Epithelial cell of esophagus (primary cell): ENCODE data around the gene KRTAP1-1.
"Not testable (repeated sequence)": the region's sequence is repeated elsewhere in the genome, so short reads cannot be mapped to it uniquely, and the experiment has no call there.

Experiments used
- DNase-seq: peaks from one replicate; pipeline ENCODE4 v3.0.0; 2010; ENCODE audit warnings: low read depth
- H3K4me3 ChIP-seq: 2 replicates; pipeline ENCODE4 v1.5.1; 2011; ENCODE audit warnings: mild to moderate bottlenecking, low read length, control low read depth
- TF ChIP-seq, protein P1 (sequence below): IDR thresholded peaks from 2 replicates; pipeline ENCODE4 v1.5.1; 2011; ENCODE audit warnings: low read depth, mild to moderate bottlenecking, low read length, control low read depth, inconsistent platforms; ENCODE audit not compliant: insufficient read depth; ENCODE audit errors: missing control alignments

The KRTAP1-1 gene

DNA sequence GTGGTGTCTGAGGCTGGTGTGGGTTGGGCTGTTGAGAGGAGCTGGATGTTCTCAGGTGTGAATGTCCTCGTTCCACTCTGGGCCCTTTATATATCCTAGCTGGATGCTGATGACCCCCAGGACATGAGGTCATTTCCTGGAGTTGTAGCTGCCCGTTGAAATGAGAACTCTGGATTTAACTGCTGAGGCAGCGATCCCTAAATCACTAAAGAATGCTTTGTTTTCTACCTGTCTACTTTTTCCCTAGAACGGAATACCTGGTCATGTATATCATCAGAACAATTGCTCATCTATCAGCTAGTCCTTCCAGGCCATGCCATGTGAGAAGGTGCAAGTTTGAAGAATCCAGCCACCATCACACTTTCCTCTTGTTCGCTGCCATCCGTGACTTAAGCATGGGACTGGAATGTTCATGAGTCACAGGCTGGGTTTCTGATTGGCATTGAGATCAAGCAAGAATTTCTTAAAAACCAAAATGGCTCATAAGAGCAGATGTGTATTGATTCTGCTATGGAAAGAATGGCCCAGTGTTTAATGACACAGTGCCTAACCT, 18.9 kb upstream of the KRTAP1-1 start, which contains the start of gene KRTAP2-3:
KRTAP2-3 (minus strand) TSS at position 63 of the 553 bp plus-strand sequence. CDS start 64 bp downstream, outside the sequence.
- TF ChIP-seq, protein P1, sequence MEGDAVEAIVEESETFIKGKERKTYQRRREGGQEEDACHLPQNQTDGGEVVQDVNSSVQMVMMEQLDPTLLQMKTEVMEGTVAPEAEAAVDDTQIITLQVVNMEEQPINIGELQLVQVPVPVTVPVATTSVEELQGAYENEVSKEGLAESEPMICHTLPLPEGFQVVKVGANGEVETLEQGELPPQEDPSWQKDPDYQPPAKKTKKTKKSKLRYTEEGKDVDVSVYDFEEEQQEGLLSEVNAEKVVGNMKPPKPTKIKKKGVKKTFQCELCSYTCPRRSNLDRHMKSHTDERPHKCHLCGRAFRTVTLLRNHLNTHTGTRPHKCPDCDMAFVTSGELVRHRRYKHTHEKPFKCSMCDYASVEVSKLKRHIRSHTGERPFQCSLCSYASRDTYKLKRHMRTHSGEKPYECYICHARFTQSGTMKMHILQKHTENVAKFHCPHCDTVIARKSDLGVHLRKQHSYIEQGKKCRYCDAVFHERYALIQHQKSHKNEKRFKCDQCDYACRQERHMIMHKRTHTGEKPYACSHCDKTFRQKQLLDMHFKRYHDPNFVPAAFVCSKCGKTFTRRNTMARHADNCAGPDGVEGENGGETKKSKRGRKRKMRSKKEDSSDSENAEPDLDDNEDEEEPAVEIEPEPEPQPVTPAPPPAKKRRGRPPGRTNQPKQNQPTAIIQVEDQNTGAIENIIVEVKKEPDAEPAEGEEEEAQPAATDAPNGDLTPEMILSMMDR: no peak
- H3K4me3 ChIP-seq: no peak within 1 kb of the TSS
- peak; percentile 97 for DNase-seq

DNA sequence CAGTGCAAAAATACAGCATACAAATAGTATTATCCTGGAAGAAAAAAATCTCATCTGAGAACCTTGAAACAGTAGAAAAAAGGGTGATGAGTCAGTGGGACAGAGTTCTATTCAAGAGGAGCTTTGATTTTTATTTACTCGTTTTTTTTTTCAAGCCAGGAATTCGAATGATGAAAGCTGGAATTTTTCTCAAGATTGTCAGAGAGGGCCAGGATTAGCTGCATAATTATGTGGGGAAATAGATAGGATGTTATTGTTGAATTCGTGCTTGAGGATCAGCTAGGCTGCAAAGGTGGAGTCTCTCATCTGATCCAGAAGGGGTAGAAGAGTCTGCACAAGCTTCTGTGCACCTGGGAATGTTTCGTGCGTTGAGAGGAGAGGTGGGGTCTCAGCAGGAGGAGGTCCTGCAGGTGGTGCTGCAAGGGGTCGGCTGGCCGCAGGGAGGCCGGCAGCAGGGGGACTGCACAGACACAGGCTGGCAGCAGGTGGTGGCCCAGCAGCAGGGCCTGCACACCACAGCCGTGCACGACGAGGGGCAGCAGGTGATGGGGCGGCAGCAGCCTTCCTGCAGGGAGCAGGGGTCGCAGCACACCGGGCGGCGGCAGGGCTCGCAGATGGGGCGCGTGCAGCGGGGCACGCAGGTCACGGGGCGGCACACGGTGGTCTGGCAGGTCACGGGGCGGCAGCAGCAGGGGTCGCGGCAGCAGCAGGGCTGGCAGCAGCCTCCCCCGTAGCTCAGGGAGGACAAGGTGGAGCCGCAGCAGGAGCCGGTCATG, 18.2 kb upstream of the KRTAP1-1 start:
- DNase-seq: peak; percentile 75
- H3K4me3 ChIP-seq: not testable (repeated sequence)

DNA sequence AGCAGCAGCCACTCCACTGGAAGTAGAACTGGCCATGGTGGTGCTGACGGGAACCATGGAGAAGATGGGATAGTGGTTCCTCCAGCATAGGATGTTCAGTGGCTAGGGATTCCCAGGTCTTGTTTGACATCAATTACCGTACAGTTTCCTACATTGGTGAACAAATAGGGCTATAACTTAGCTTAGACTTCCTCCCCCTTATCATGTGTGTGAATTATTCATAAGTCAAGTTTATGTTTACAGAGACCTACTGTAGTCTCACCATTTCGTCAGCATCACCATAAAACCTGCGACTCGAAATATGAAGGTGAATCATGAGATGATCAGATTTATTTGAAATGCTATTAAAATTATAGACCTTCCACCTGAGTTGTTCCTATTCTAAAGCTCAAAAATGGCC, 17.5 kb upstream of the KRTAP1-1 start:
- TF ChIP-seq, protein P1: no peak
- DNase-seq: peak; percentile 24
- no peak overlapping the region for H3K4me3 ChIP-seq

DNA sequence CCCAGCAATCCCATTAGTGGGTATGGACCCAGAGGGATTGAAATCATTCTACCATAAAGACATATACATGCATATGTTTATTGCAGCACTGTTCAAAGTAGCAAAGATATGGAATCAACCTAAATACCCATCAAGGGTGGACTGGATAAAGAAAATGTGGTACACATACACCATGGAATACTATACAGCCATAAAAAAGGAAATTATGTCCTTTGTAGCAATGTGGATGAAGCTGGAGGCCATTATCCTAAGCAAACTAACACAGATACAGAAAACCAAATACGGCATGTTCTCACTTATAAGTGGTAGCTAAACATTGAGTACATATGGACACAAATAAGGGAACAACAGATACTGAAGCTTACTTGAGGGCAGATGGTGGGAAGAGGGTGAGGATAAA, 16.3 kb upstream of the KRTAP1-1 start:
- TF ChIP-seq, protein P1: no peak
- H3K4me3 ChIP-seq: no peak overlapping the region
- DNase-seq: no peak

DNA sequence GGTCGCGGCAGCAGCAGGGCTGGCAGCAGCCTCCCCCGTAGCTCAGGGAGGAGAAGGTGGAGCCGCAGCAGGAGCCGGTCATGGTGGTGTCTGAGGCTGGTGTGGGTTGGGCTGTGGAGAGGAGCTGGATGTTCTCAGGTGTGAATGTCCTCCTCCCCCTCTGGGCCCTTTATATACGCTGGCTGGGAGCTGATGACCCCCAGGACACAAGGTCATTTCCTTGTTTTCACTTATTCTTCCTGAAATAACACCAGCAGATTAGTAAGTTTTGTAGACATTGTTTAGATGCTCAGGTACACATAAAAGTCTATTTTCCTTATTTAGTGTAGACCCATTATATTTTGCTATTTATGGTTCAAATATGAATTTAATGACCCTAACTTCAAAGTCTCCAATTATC, 13.9 kb upstream of the KRTAP1-1 start, which contains the start of gene KRTAP2-2:
KRTAP2-2 (minus strand) TSS at position 101 of the 400 bp plus-strand sequence; CDS start at position 82, 19 bp downstream.
- not testable (repeated sequence) for H3K4me3 ChIP-seq, DNase-seq

DNA sequence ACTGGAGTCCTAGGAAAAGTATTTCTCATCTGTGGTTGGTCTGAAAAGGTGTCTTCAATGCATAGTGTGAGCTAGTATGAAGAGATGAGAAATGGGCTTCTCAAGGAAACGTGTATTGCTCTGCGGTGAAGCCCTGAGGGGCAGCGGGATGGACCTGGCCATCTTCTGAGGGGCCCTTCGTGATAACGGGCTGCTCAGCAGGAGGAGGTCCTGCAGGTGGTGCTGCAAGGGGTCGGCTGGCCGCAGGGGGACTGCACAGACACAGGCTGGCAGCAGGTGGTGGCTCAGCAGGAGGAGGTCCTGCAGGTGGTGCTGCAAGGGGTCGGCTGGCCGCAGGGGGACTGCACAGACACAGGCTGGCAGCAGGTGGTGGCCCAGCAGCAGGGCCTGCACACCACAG, 13.3 kb upstream of the KRTAP1-1 start:
- H3K4me3 ChIP-seq, DNase-seq: not testable (repeated sequence)

DNA sequence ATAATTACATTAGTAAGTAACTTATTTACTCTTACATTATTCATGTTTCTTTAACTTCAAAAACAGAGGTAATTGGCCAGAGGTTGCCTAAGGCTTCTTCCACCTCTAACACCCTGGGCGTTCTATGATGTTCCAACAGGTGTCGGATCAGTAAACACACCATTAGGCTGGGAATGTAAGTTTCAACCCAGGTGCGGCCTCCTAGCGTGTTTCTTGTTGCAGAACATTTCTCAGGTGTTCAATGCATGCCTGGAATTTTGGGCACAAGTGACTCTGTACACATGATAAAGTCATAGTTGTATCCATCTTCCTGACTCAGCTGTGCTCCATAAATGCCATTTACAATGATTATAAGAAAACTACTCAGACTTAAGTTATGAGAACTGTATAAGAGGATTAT, 12.8 kb upstream of the KRTAP1-1 start:
- TF ChIP-seq, protein P1: no peak
- no peak overlapping the region for H3K4me3 ChIP-seq
- no peak for DNase-seq

DNA sequence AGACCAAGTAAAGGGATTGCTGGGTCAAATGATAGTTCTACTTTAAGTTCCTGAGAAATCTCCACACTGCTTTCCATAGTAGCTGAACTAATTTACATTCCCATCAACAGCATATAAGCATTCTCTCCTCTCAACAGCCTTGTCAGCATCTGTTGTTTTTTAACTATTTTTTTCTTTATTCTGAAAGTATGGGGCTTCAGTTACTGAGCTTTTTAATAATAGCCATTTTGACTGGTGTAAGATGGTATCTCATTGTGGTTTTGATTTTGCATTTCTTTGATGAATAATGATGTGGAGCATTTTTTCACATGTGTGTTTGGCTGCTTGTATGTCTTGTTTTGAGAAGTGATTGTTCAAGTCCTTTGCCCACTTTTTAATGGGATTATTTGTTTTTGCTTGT, 11.3 kb upstream of the KRTAP1-1 start:
- TF ChIP-seq, protein P1: no peak
- DNase-seq: no peak
- H3K4me3 ChIP-seq: no peak overlapping the region
